ENCODE measurements around the gene PPP2R5B.

- peak; percentile 59 for TF ChIP-seq CTCF (IDR thresholded peaks at IDR 0.05)
- no peak for TF ChIP-seq EZH2 (IDR thresholded peaks at IDR 0.05)
- no peak for TF ChIP-seq EZH2phosphoT487 (IDR thresholded peaks at IDR 0.05)
These were observed 45.8 kb upstream of the PPP2R5B start, which contains the start of gene EHD1 for GRCh38 chr11:64878494-64879243.
